HCT116 (cell line): ENCODE results near the gene STPG1. TPM values are rescaled to one million over a fixed set of nuclear protein-coding genes. Genes with fewer than 3 reads are reported as not detected.

ENCODE experiments used
- ATAC-seq: fragments of 200-7000 bp; cut with Tn5 transposase; 2 replicates; pipeline ENCODE4 v1.9.1; 2020; ENCODE audit warnings: mild to moderate bottlenecking, moderate library complexity
- BruUV-seq: library from RNA; stranded (reverse); fragments of 400-500 nt; replicated peaks from 2 replicates; lab custom pipeline; 2021; lab: Mats Ljungman, UMichigan
- CTCF ChIA-PET: fragments of 300-600 bp; sonication (Branson Sonifier 250); formaldehyde crosslinking; loops from one replicate; lab custom pipeline; 2021; ENCODE audit warnings: antibody characterized with exemption; lab: Charles Lee
- POLR2A ChIA-PET: fragments of 300-600, 350-600 bp; sonication (Branson Sonifier 250); formaldehyde crosslinking; loops from one replicate; lab custom pipeline; 2021; ENCODE audit warnings: antibody characterized with exemption; lab: Charles Lee
- RAD21 ChIA-PET, 2 experiments: fragments of 300-600 bp; sonication (Branson Sonifier 250); formaldehyde crosslinking; loops; one replicate each; lab custom pipeline; 2023; ENCODE audit warnings: low total read pairs in 2 of 2; ENCODE audit not compliant: uncharacterized antibody in 2 of 2, unreplicated experiment in 2 of 2, low non-redundant PET in 1 of 2; lab: Charles Lee
- DNase-seq: peaks from one replicate; pipeline ENCODE4 v3.0.0-alpha.2; 2010; ENCODE audit warnings: low read depth, low spot score
- H2AFZ ChIP-seq: fragments of 200-600 bp; shearing (Covaris generic), sonication (generic); 2 replicates; pipeline ENCODE4 v1.6.1; 2017; ENCODE audit warnings: low read depth, mixed run types, mixed read lengths, antibody characterized with exemption, low read length; ENCODE audit not compliant: poor library complexity, severe bottlenecking
- H3K27ac ChIP-seq: 2 replicates; pipeline ENCODE4 v1.5.1; 2012; ENCODE audit warnings: low read depth, low read length
- H3K27me3 ChIP-seq: fragments of 200-600 bp; sonication (generic); 2 replicates; pipeline ENCODE4 v1.6.1; 2016; ENCODE audit warnings: mixed run types, low read length, mixed read lengths; ENCODE audit not compliant: insufficient read depth
- H3K36me3 ChIP-seq, 2 experiments: fragments of 200-500 bp in 1 of 2; fragments of 200-600 bp in 1 of 2; sonication (Bioruptor generic) in 1 of 2; sonication (generic) in 1 of 2; 2 replicates each; pipeline versions ENCODE4 v1.5.1 to v1.6.1; 2014 to 2016; ENCODE audit warnings: low read length in 2 of 2, inconsistent platforms in 1 of 2, mixed read lengths in 1 of 2, mixed run types in 1 of 2; ENCODE audit not compliant: insufficient read depth in 2 of 2, control insufficient read depth in 1 of 2
- H3K4me1 ChIP-seq, 2 experiments: fragments of 200-600 bp in 1 of 2; sonication (generic) in 1 of 2; 2 replicates each; pipeline versions ENCODE4 v1.5.1 to v1.6.1; 2012 to 2017; ENCODE audit warnings: low read length in 2 of 2, inconsistent platforms in 1 of 2, mild to moderate bottlenecking in 1 of 2, mixed read lengths in 1 of 2, mixed run types in 1 of 2, moderate library complexity in 1 of 2; ENCODE audit not compliant: insufficient read depth in 2 of 2, control insufficient read depth in 1 of 2
- H3K4me2 ChIP-seq: fragments of 200-600 bp; sonication (generic); 2 replicates; pipeline ENCODE4 v1.6.1; 2017; ENCODE audit warnings: mixed run types, low read length, mixed read lengths
- H3K4me3 ChIP-seq, 2 experiments: fragments of 200-600 bp in 1 of 2; sonication (generic) in 1 of 2; replicated peaks in 1 of 2; 2 replicates each; pipeline ENCODE4 v1.5.1; 2011 to 2016; ENCODE audit warnings: low read length in 2 of 2, control low read depth in 1 of 2, low read depth in 1 of 2, mild to moderate bottlenecking in 1 of 2, mixed read lengths in 1 of 2, mixed run types in 1 of 2
- H3K79me2 ChIP-seq: fragments of 200-600 bp; sonication (generic); 2 replicates; pipeline ENCODE4 v1.6.1; 2017; ENCODE audit warnings: mild to moderate bottlenecking, mixed run types, low read length, moderate library complexity, mixed read lengths; ENCODE audit not compliant: insufficient read depth
- H3K9ac ChIP-seq: fragments of 200-600 bp; sonication (generic); 2 replicates; pipeline ENCODE4 v1.6.1; 2016; ENCODE audit warnings: low read length, mixed read lengths
- H3K9me2 ChIP-seq: fragments of 200-600 bp; sonication (generic), shearing (Covaris generic); 2 replicates; pipeline ENCODE4 v1.6.1; 2017; ENCODE audit warnings: mixed run types, mild to moderate bottlenecking, moderate library complexity; ENCODE audit not compliant: insufficient read depth
- H3K9me3 ChIP-seq, 2 experiments: fragments of 200-500 bp in 1 of 2; fragments of 200-600 bp in 1 of 2; sonication (Bioruptor generic) in 1 of 2; sonication (generic) in 1 of 2; 2 replicates each; pipeline ENCODE4 v1.6.1; 2014 to 2017; ENCODE audit warnings: low read length in 2 of 2, mixed read lengths in 2 of 2, inconsistent platforms in 1 of 2, low read depth in 1 of 2, mild to moderate bottlenecking in 1 of 2, mixed run types in 1 of 2, moderate library complexity in 1 of 2; ENCODE audit not compliant: control insufficient read depth in 1 of 2, insufficient read depth in 1 of 2
- H4K20me1 ChIP-seq: fragments of 200-600 bp; sonication (generic), shearing (Covaris generic); 2 replicates; pipeline ENCODE4 v1.6.1; 2017; ENCODE audit warnings: mixed run types, mild to moderate bottlenecking, moderate library complexity; ENCODE audit not compliant: insufficient read depth
- ATF3 ChIP-seq: IDR thresholded peaks from 2 replicates; pipeline ENCODE4 v1.6.1; 2012
- CBX3 ChIP-seq: IDR thresholded peaks from 2 replicates; pipeline ENCODE4 v1.6.1; 2012; ENCODE audit warnings: low read depth
- CEBPB ChIP-seq: IDR thresholded peaks from 2 replicates; pipeline ENCODE4 v1.6.1; 2012; ENCODE audit warnings: low read depth
- ELF1 ChIP-seq: IDR thresholded peaks from 2 replicates; pipeline ENCODE4 v1.6.1; 2012; ENCODE audit warnings: low read depth, borderline replicate concordance
- EZH2 ChIP-seq: fragments of 200-600 bp; sonication (generic); IDR thresholded peaks from 2 replicates; pipeline ENCODE4 v1.6.1; 2017; ENCODE audit warnings: antibody characterized with exemption, mixed run types
- EZH2phosphoT487 ChIP-seq: fragments of 200-600 bp; IDR thresholded peaks from 2 replicates; pipeline ENCODE4 v1.6.1; 2018; ENCODE audit warnings: antibody characterized with exemption, borderline replicate concordance
- FOSL1 ChIP-seq: IDR thresholded peaks from 2 replicates; pipeline ENCODE4 v1.6.1; 2012; ENCODE audit warnings: low read depth
- JUND ChIP-seq: IDR thresholded peaks from 2 replicates; pipeline ENCODE4 v1.6.1; 2012
- MAX ChIP-seq: IDR thresholded peaks from 2 replicates; pipeline ENCODE4 v1.6.1; 2012
- POLR2A ChIP-seq: IDR thresholded peaks from 2 replicates; pipeline ENCODE4 v1.7.0; 2011; ENCODE audit warnings: borderline replicate concordance; ENCODE audit not compliant: insufficient read depth, insufficient read length; ENCODE audit errors: extremely low read depth
- POLR2AphosphoS5 ChIP-seq: IDR thresholded peaks from 2 replicates; pipeline ENCODE4 v1.6.1; 2011; ENCODE audit warnings: mild to moderate bottlenecking, low read depth, low read length, moderate library complexity
- SIN3A ChIP-seq: IDR thresholded peaks from 2 replicates; pipeline ENCODE4 v1.6.1; 2012; ENCODE audit warnings: low read depth
- SRF ChIP-seq: IDR thresholded peaks from 2 replicates; pipeline ENCODE4 v1.6.1; 2012; ENCODE audit warnings: low read depth
- TCF7L2 ChIP-seq: IDR thresholded peaks from 2 replicates; pipeline ENCODE4 v1.7.0; 2011; ENCODE audit warnings: borderline replicate concordance, inconsistent platforms; ENCODE audit not compliant: insufficient read depth, insufficient read length; ENCODE audit errors: extremely low read depth
- ZFX ChIP-seq: fragments of 450-650 bp; IDR thresholded peaks from 2 replicates; pipeline ENCODE4 v1.6.1; 2017
- ZNF274 ChIP-seq: fragments of 200-500 bp; sonication (Bioruptor generic); IDR thresholded peaks from 2 replicates; pipeline ENCODE4 v1.6.1; 2014; ENCODE audit warnings: mild to moderate bottlenecking, low read depth, low read length, inconsistent platforms
- intact Hi-C: fragments of 100-400 bp; cut with micrococcal nuclease; formaldehyde crosslinking; loops from 2 replicates; pipeline ENCODE4 v1.10.0; 2022
- total RNA-seq: library from RNA; stranded (reverse); gene quantifications from one replicate; pipeline ENCODE4 v1.2.1, GENCODE V29; 2021; ENCODE audit not compliant: unreplicated experiment

STPG1 gene
- total RNA-seq, 1 experiment from 2014 or later, result 13.4 TPM

- ChIA-PET RAD21 (no interaction called here), CTCF (no interaction called here), POLR2A (no interaction called here)
- no peak for ATAC-seq
- Histone ChIP-seq H3K9ac (no peak overlapping the region), H3K9me3 (no peaks in the 10 kb centered on the region), H2AFZ (no peak overlapping the region), H3K9me2 (no peaks in the 10 kb centered on the region), H3K36me3 (0 out of 4 replicates have a peak, but pooled peaks cover 0 to 2% of the 10 kb centered on the region in 2 experiments), H3K4me3 (no peak overlapping the region), H3K79me2 (no peaks in the 10 kb centered on the region), H3K4me2 (no peak overlapping the region), H3K27me3 (no peaks in the 10 kb centered on the region), H3K4me1 (no peaks in the 10 kb centered on the region), H3K27ac (no peak overlapping the region), H4K20me1 (no peaks in the 10 kb centered on the region)
- DNase-seq, result no peak
- TF ChIP-seq ZNF274 (no peak), EZH2phosphoT487 (no peak), ZFX (no peak), CBX3 (no peak), MAX (no peak)
- intact Hi-C loops, result no loop called here
- BruUV-seq, result no TSS peak
These were observed 11.9 kb upstream of the STPG1 start for GRCh38 chr1:24425441-24425840.

GRCh38 chr1:24424990-24425389, 11.4 kb upstream of the STPG1 start:
- H2AFZ ChIP-seq, result no peak overlapping the region
- H3K9ac ChIP-seq, result no peak overlapping the region
- intact Hi-C loops, result no loop called here
- no peaks in the 10 kb centered on the region for H3K79me2 ChIP-seq
- POLR2A ChIA-PET, result no interaction called here
- no peak for TF ChIP-seq FOSL1
- no peak for TF ChIP-seq POLR2A
- TF ChIP-seq SRF, result no peak
- TF ChIP-seq JUND, result no peak
- no peak for TF ChIP-seq POLR2AphosphoS5
- no peak for TF ChIP-seq CEBPB
- TF ChIP-seq TCF7L2, result no peak
- TF ChIP-seq SIN3A, result no peak
- no peak for TF ChIP-seq ELF1
- TF ChIP-seq ATF3, result no peak
- TF ChIP-seq EZH2, result no peak
- TF ChIP-seq CBX3, result no peak
- H3K9me3 ChIP-seq, result no peaks in the 10 kb centered on the region
- DNase-seq, result no peak
- H4K20me1 ChIP-seq, result no peaks in the 10 kb centered on the region
- no peaks in the 10 kb centered on the region for H3K4me1 ChIP-seq
- no peaks in the 10 kb centered on the region for H3K9me2 ChIP-seq
- RAD21 ChIA-PET, result no interaction called here
- H3K27ac ChIP-seq, result no peak overlapping the region
- H3K4me3 ChIP-seq, result no peak overlapping the region
- H3K4me2 ChIP-seq, result no peak overlapping the region
- no peaks in the 10 kb centered on the region for H3K27me3 ChIP-seq
- BruUV-seq, result no TSS peak
- H3K36me3 ChIP-seq, result 0 out of 4 replicates have a peak, but pooled peaks cover 0 to 2% of the 10 kb centered on the region in 2 experiments
- ATAC-seq, result no peak
- CTCF ChIA-PET, result interaction anchor here (1.2 kb wide), 1 partner anchor 9 kb away, joined by 5 read pairs; the partner anchor contains the start of gene NIPAL3
